Heart left ventricle (tissue), 16 donors: ENCODE data around the gene GRIN2D. TPM values are rescaled to one million over a fixed set of nuclear protein-coding genes. Genes with fewer than 3 reads are reported as not detected.

ENCODE experiments used
- ATAC-seq, 4 donors: fragments of 200-7000 bp; cut with Tn5 transposase; one replicate each; pipeline ENCODE4 v1.9.1; 2020 to 2022; ENCODE audit warnings: moderate library complexity in 4 of 4, mild to moderate bottlenecking in 3 of 4, moderate number of reproducible peaks in 1 of 4
- DNase-seq, 5 donors: peaks; one replicate each; pipeline ENCODE4 v3.0.0-alpha.2; 2020
- H3K27ac ChIP-seq, 12 donors: fragments of 200-600 bp; sonication (generic) in 4 of 12; one replicate each; pipeline versions ENCODE4 v1.5.0 to v1.8.0; 2016 to 2022; ENCODE audit warnings: mild to moderate bottlenecking in 2 of 12
- H3K27me3 ChIP-seq, 9 donors: fragments of 200-600 bp; sonication (generic) in 2 of 9; one replicate each; pipeline versions ENCODE4 v1.5.1 to v1.8.0; 2016 to 2022; ENCODE audit warnings: mild to moderate bottlenecking in 3 of 9
- H3K36me3 ChIP-seq, 9 donors: fragments of 200-600 bp; sonication (generic) in 2 of 9; one replicate each; pipeline versions ENCODE4 v1.5.0 to v1.8.0; 2018 to 2022; ENCODE audit warnings: mild to moderate bottlenecking in 2 of 9
- H3K4me1 ChIP-seq, 12 donors: fragments of 200-600 bp; sonication (generic) in 4 of 12; one replicate each; pipeline versions ENCODE4 v1.5.0 to v1.8.0; 2016 to 2022; ENCODE audit warnings: mild to moderate bottlenecking in 3 of 12
- H3K4me3 ChIP-seq, 12 donors: fragments of 200-600 bp; sonication (generic) in 4 of 12; one replicate each; pipeline versions ENCODE4 v1.5.0 to v1.8.0; 2017 to 2022; ENCODE audit warnings: mild to moderate bottlenecking in 9 of 12, moderate library complexity in 4 of 12
- H3K9me3 ChIP-seq, 12 donors: fragments of 200-600 bp; sonication (generic) in 4 of 12; one replicate each; pipeline versions ENCODE4 v1.5.0 to v1.8.0; 2016 to 2022; ENCODE audit warnings: mild to moderate bottlenecking in 1 of 12
- CTCF ChIP-seq, 12 donors: fragments of 200-600 bp; sonication (generic) in 4 of 12; IDR thresholded peaks; one replicate each; pipeline versions ENCODE4 v1.5.0 to v1.8.0; 2018 to 2022; ENCODE audit warnings: antibody characterized with exemption in 12 of 12, mild to moderate bottlenecking in 5 of 12
- POLR2A ChIP-seq, 2 donors: fragments of 450-650 bp; IDR thresholded peaks; one replicate each; pipeline ENCODE4 v1.6.1; 2017; ENCODE audit warnings: antibody characterized with exemption in 2 of 2, mild to moderate bottlenecking in 2 of 2, moderate library complexity in 2 of 2
- WGBS, 4 donors: extraction: QIAGEN DNeasy Blood & Tissue Kit in 2 of 4; methylation state at CpG; one replicate each; pipeline versions ENCODE4 v1.1.5 to v1.1.7; 2013 to 2018; 5-methylcytosine and 5-hydroxymethylcytosine counted together
- intact Hi-C, 10 donors: fragments of 100-400 bp; cut with DNase I; formaldehyde crosslinking; loops; one replicate each; pipeline versions ENCODE4 v1.11.1 to v1.14.2; 2022
- polyA plus RNA-seq, 2 donors: library from polyadenylated mRNA; stranded (reverse); fragments of 200-250 nt; gene quantifications; one replicate each; pipeline ENCODE4 v1.2.3, GENCODE V29; 2013
- total RNA-seq, 9 donors: library from RNA; depleted of rRNA in 2 of 9; stranded (reverse); fragments of >200 nt in 2 of 9; fragmentation: NEBNext Ultra II Directional in 3 of 9; extraction: Animal tissue kit (Norgen Biotek cat#: 25700) in 3 of 9; gene quantifications; one replicate each; pipeline versions ENCODE4 v1.1.0 to v1.2.4, GENCODE V29; 2016 to 2023
- donor health status: ischemic (EF 13 %, LVEDD 7.1; RV severe dilation, severe dysfunction).
- donor health status: healthy with polysubstance abuse.
- donor health status: DM: no; HTN: yes; CAD: no.
- donor health status: DM: no; HTN: no; CAD: no.
- donor health status: ischemic (EF 25% LVEDD 6.9; RV normal size, moderate dysfunction).
- donor health status: ischemic (EF 25% LVEDD 5.7; RV mildly dilated, moderate dysfunction).
- donor health status: healthy.
- donor health status: DM: yes; HTN: yes; CAD: no.
- donor health status: ischemic (EF 35%, LVEDD 5.7; RV mildly dilated, moderate dysfunction).
- donor health status: nonischemic (EF 11% LVEDD 7.7; RV severe dilation, severe dysfunction).
- donor health status: DM: yes; HTN: yes; CAD: no.
- donor health status: PGD.
- donor health status: ischemic (EF 29% LVEDD 5.4; RV normal size, mild dysfunction).
- donor health status: nonischemic (EF 23%, LVEDD 6.1; RV moderate dilation, normal function).

GRIN2D gene
- total and polyA plus RNA-seq, 11 donors, result 0.14 to 1.6 (median 0.19) TPM

- WGBS, 4 donors, result 94 to 97% (median 95%) methylated on average over 10 of the region's 10 CpGs
Observed at GRCh38 chr19:48378194-48378570, 15.3 kb upstream of the GRIN2D start.

GRCh38 chr19:48379058-48379457 is 14.4 kb upstream of the GRIN2D start:
- H3K9me3 ChIP-seq, result no peaks in the 10 kb centered on the region
- no peaks in the 10 kb centered on the region for H3K27me3 ChIP-seq
- intact Hi-C loops, result no loop called here
- TF ChIP-seq POLR2A (IDR thresholded peaks at IDR 0.05) (no peak), CTCF (IDR thresholded peaks at IDR 0.05) (no peak)
- no peaks in the 10 kb centered on the region for H3K4me1 ChIP-seq
- no peak overlapping the region for H3K27ac ChIP-seq
- H3K4me3 ChIP-seq, result no peak overlapping the region
- ATAC-seq (no peak), DNase-seq (no peak)
- WGBS, 4 donors, result 80 to 84% (median 83%) methylated on average over 5 of the region's 5 CpGs
- peaks cover 0 to 34% (median 29%) of the 10 kb centered on the region in 9 donors for H3K36me3 ChIP-seq

More at GRCh38 chr19:48378194-48378570, 15.3 kb upstream of the GRIN2D start:
- ATAC-seq (no peak), DNase-seq (no peak)
- H3K36me3 ChIP-seq, result peaks cover 0 to 25% (median 20%) of the 10 kb centered on the region in 9 donors
- intact Hi-C loops, result no loop called here
- no peaks in the 10 kb centered on the region for H3K4me1 ChIP-seq
- H3K27ac ChIP-seq, result no peak overlapping the region
- no peak for TF ChIP-seq POLR2A (IDR thresholded peaks at IDR 0.05)
- no peak for TF ChIP-seq CTCF (IDR thresholded peaks at IDR 0.05)
- no peaks in the 10 kb centered on the region for H3K9me3 ChIP-seq
- H3K27me3 ChIP-seq, result no peaks in the 10 kb centered on the region
- H3K4me3 ChIP-seq, result no peak overlapping the region

- Histone ChIP-seq H3K27me3 (no peaks in the 10 kb centered on the region), H3K27ac (no peak overlapping the region), H3K4me1 (no peaks in the 10 kb centered on the region), H3K36me3 (peaks cover 0 to 57% (median 52%) of the 10 kb centered on the region in 9 donors), H3K4me3 (no peak overlapping the region), H3K9me3 (no peaks in the 10 kb centered on the region)
- DNase-seq, result no peak
- 85 to 93% (median 88%) methylated on average over 11 of the region's 11 CpGs for WGBS, 4 donors
- TF ChIP-seq CTCF (IDR thresholded peaks at IDR 0.05) (no peak), POLR2A (IDR thresholded peaks at IDR 0.05) (no peak)
- ATAC-seq, result no peak
- intact Hi-C loops, result loop anchor here in 1 of 10 donors (10.0 kb wide), 1 partner anchor 233 kb away; the partner anchor contains the start of genes FAM83E, RPL18 and SPHK2
Observed at GRCh38 chr19:48381178-48381950, 12.1 kb upstream of the GRIN2D start.

- Histone ChIP-seq H3K9me3 (no peaks in the 10 kb centered on the region), H3K27ac (no peak overlapping the region), H3K27me3 (no peaks in the 10 kb centered on the region), H3K36me3 (peaks cover 0 to 66% (median 61%) of the 10 kb centered on the region in 9 donors), H3K4me1 (no peaks in the 10 kb centered on the region), H3K4me3 (no peak overlapping the region)
- 92 to 97% (median 96%) methylated on average over 8 of the region's 8 CpGs for WGBS, 4 donors
- intact Hi-C loops, result loop anchor here in 1 of 10 donors (10.0 kb wide), 1 partner anchor 233 kb away; the partner anchor contains the start of genes FAM83E, RPL18 and SPHK2
- ATAC-seq, result no peak
- TF ChIP-seq POLR2A (IDR thresholded peaks at IDR 0.05) (no peak), CTCF (IDR thresholded peaks at IDR 0.05) (no peak)
- DNase-seq, result no peak
Observed at GRCh38 chr19:48382286-48382685, 11.2 kb upstream of the GRIN2D start.
